Breast epithelium (tissue), 4 donors: ENCODE data around the gene CENPO. TPM values are rescaled to one million over a fixed set of nuclear protein-coding genes. Genes with fewer than 3 reads are reported as not detected.

Experiments
- DNase-seq, 2 donors: peaks; one replicate each; pipeline ENCODE4 v3.0.0-alpha.2; 2019; ENCODE audit warnings: low spot score in 2 of 2
- H3K27ac ChIP-seq, 2 donors: fragments of 200-600 bp; sonication (generic) in 1 of 2; one replicate each; pipeline ENCODE4 v1.5.1; 2016 to 2019; ENCODE audit warnings: mild to moderate bottlenecking in 1 of 2
- H3K27me3 ChIP-seq, 2 donors: fragments of 200-600 bp; sonication (generic) in 1 of 2; one replicate each; pipeline versions ENCODE4 v1.5.1 to v1.6.0; 2017 to 2019; ENCODE audit warnings: control low read depth in 1 of 2, mild to moderate bottlenecking in 1 of 2
- H3K36me3 ChIP-seq: fragments of 200-600 bp; one replicate; pipeline ENCODE4 v1.5.1; 2019
- H3K4me1 ChIP-seq, 2 donors: fragments of 200-600 bp; sonication (generic); one replicate each; pipeline ENCODE4 v1.5.1; 2016 to 2019; ENCODE audit warnings: control low read depth in 1 of 2
- H3K4me3 ChIP-seq, 3 donors: fragments of 200-600 bp; sonication (generic); 1 replicate in 2 of 3; 2 replicates in 1 of 3; pipeline ENCODE4 v1.5.1; 2016 to 2019; ENCODE audit warnings: mild to moderate bottlenecking in 3 of 3, moderate library complexity in 2 of 3
- H3K9me3 ChIP-seq, 2 donors: fragments of 200-600 bp; sonication (generic) in 1 of 2; one replicate each; pipeline ENCODE4 v1.5.1; 2016 to 2019; ENCODE audit warnings: control low read depth in 1 of 2
- CTCF ChIP-seq, 3 donors: fragments of 450-650 bp; IDR thresholded peaks; one replicate each; pipeline ENCODE4 v1.5.1; 2016 to 2017; ENCODE audit warnings: antibody characterized with exemption in 3 of 3, mild to moderate bottlenecking in 3 of 3, moderate library complexity in 3 of 3
- POLR2A ChIP-seq: fragments of 450-650 bp; IDR thresholded peaks from one replicate; pipeline ENCODE4 v1.6.1; 2016; ENCODE audit warnings: antibody characterized with exemption, mild to moderate bottlenecking, moderate library complexity
- POLR2AphosphoS5 ChIP-seq, 3 donors: sonication (generic); formaldehyde crosslinking; IDR thresholded peaks; one replicate each; pipeline ENCODE4 v1.6.1; 2017; ENCODE audit warnings: antibody characterized with exemption in 3 of 3
- intact Hi-C: fragments of 100-400 bp; cut with DNase I; formaldehyde crosslinking; loops from one replicate; pipeline ENCODE4 v1.15.1; 2023; ENCODE audit warnings: low total_unique reads
- total RNA-seq, 3 donors: library from RNA; depleted of rRNA; stranded (reverse); fragments of >200 nt; gene quantifications; one replicate each; pipeline ENCODE4 v1.1.0, GENCODE V29; 2016

Gene CENPO
- total RNA-seq, 3 donors from 2014 or later, result 1.6 to 4.2 (median 1.8) TPM

- no peak for DNase-seq
- intact Hi-C loops, result no loop called here
- Histone ChIP-seq H3K4me1 (no peaks in the 10 kb centered on the region), H3K4me3 (no peak overlapping the region), H3K9me3 (no peaks in the 10 kb centered on the region), H3K27ac (no peak overlapping the region), H3K27me3 (no peaks in the 10 kb centered on the region), H3K36me3 (no peaks in the 10 kb centered on the region)
- TF ChIP-seq POLR2AphosphoS5 (IDR thresholded peaks at IDR 0.05) (no peak), CTCF (IDR thresholded peaks at IDR 0.05) (no peak), POLR2A (no peak)
Measured at GRCh38 chr2:24771061-24771460, 22.2 kb upstream of the CENPO start.

GRCh38 chr2:24771764-24772586, 21.2 kb upstream of the CENPO start:
- TF ChIP-seq CTCF (IDR thresholded peaks at IDR 0.05), result no peak
- no peak for TF ChIP-seq POLR2A
- TF ChIP-seq POLR2AphosphoS5 (IDR thresholded peaks at IDR 0.05), result no peak
- Histone ChIP-seq H3K27ac (peak overlapping the region in 1 of 2 donors; percentile 5), H3K36me3 (no peaks in the 10 kb centered on the region), H3K27me3 (no peaks in the 10 kb centered on the region), H3K4me1 (no peaks in the 10 kb centered on the region), H3K9me3 (no peaks in the 10 kb centered on the region), H3K4me3 (no peak overlapping the region)
- no peak for DNase-seq
- intact Hi-C loops, result no loop called here

- H3K27ac ChIP-seq, result no peak overlapping the region
- no peak for DNase-seq
- TF ChIP-seq POLR2A, result no peak
- no peak for TF ChIP-seq POLR2AphosphoS5 (IDR thresholded peaks at IDR 0.05)
- intact Hi-C loops, result no loop called here
- H3K4me3 ChIP-seq, result no peak overlapping the region
- H3K4me1 ChIP-seq, result no peaks in the 10 kb centered on the region
- H3K27me3 ChIP-seq, result no peaks in the 10 kb centered on the region
- H3K36me3 ChIP-seq, result no peaks in the 10 kb centered on the region
- H3K9me3 ChIP-seq, result no peaks in the 10 kb centered on the region
Measured at GRCh38 chr2:24774373-24774772, 18.9 kb upstream of the CENPO start.

GRCh38 chr2:24779116-24779515, 14.1 kb upstream of the CENPO start:
- no peak for DNase-seq
- Histone ChIP-seq H3K36me3 (no peaks in the 10 kb centered on the region), H3K4me1 (no peaks in the 10 kb centered on the region), H3K27me3 (no peaks in the 10 kb centered on the region), H3K27ac (no peak overlapping the region), H3K4me3 (no peak overlapping the region), H3K9me3 (no peaks in the 10 kb centered on the region)
- TF ChIP-seq CTCF (IDR thresholded peaks at IDR 0.05) (no peak), POLR2A (no peak), POLR2AphosphoS5 (IDR thresholded peaks at IDR 0.05) (no peak)
- intact Hi-C loops, result no loop called here

GRCh38 chr2:24783641-24784040, 9.6 kb upstream of the CENPO start:
- intact Hi-C loops, result no loop called here
- no peaks in the 10 kb centered on the region for H3K4me1 ChIP-seq
- H3K36me3 ChIP-seq, result no peaks in the 10 kb centered on the region
- no peaks in the 10 kb centered on the region for H3K9me3 ChIP-seq
- no peak for DNase-seq
- no peaks in the 10 kb centered on the region for H3K27me3 ChIP-seq
- TF ChIP-seq CTCF (IDR thresholded peaks at IDR 0.05) (no peak), POLR2AphosphoS5 (IDR thresholded peaks at IDR 0.05) (no peak), POLR2A (no peak)
- H3K4me3 ChIP-seq, result no peak overlapping the region
- no peak overlapping the region for H3K27ac ChIP-seq
